Activated naive CD8-positive, alpha-beta T cell treated with anti-CD3 and anti-CD28 coated beads, Interleukin-2, amount 50 U/mL, for 24 hours (primary cell): ENCODE data around the gene CHD9NB.
A peak's percentile ranks its signal among the peaks of the same experiment; 100 is the strongest.

Experiments
- ATAC-seq: fragments of 150-1000 bp; cut with Tn5 transposase; one replicate; pipeline ENCODE4 v1.10.0; 2021
- DNase-seq: peaks from one replicate; pipeline ENCODE4 v3.0.0; 2021
- H3K27ac Mint-ChIP-seq: one replicate; pipeline ENCODE4 v1.8.0; 2021; ENCODE audit warnings: mild to moderate bottlenecking, mixed read lengths
- H3K27me3 Mint-ChIP-seq: one replicate; pipeline ENCODE4 v1.8.0; 2021; ENCODE audit warnings: mixed read lengths
- H3K36me3 Mint-ChIP-seq: one replicate; pipeline ENCODE4 v1.8.0; 2021; ENCODE audit warnings: low read depth, mixed read lengths
- H3K4me1 Mint-ChIP-seq: one replicate; pipeline ENCODE4 v1.8.0; 2021; ENCODE audit warnings: mixed read lengths
- H3K4me3 Mint-ChIP-seq: one replicate; pipeline ENCODE4 v1.8.0; 2021; ENCODE audit warnings: mild to moderate bottlenecking, moderate library complexity, mixed read lengths
- H3K9me3 Mint-ChIP-seq: one replicate; pipeline ENCODE4 v1.8.0; 2021; ENCODE audit warnings: mixed read lengths

Gene CHD9NB

GRCh38 chr16:53052519-53053501, at the start of gene CHD9NB:
CHD9NB (minus strand) TSS chr16:53052897; CDS start chr16:53044158, 8,739 bp downstream.
- DNase-seq: no peak
- H3K36me3 Mint-ChIP-seq: no peaks in the 10 kb centered on the region
- peak within 1 kb of the TSS; percentile 5 for H3K4me3 Mint-ChIP-seq
- H3K9me3 Mint-ChIP-seq: no peaks in the 10 kb centered on the region
- no peak within 1 kb of the TSS for H3K27ac Mint-ChIP-seq
- H3K27me3 Mint-ChIP-seq: peaks cover 3% of the 10 kb centered on the region
- H3K4me1 Mint-ChIP-seq: peaks cover 22% of the 10 kb centered on the region
- peak; percentile 30 for ATAC-seq

- Mint-ChIP-seq H3K4me3 (no peak overlapping the region), H3K4me1 (peaks cover 31% of the 10 kb centered on the region), H3K27ac (no peak overlapping the region)
These were observed 48.2 kb upstream of the CHD9NB start for GRCh38 chr16:53100889-53101288.

GRCh38 chr16:53100131-53100748, 47.5 kb upstream of the CHD9NB start:
- DNase-seq: no peak
- no peak for ATAC-seq
- Mint-ChIP-seq H3K27ac (peak overlapping the region; percentile 22), H3K4me3 (peak overlapping the region; percentile 82), H3K36me3 (peaks cover 2% of the 10 kb centered on the region), H3K9me3 (no peaks in the 10 kb centered on the region), H3K4me1 (peaks cover 31% of the 10 kb centered on the region), H3K27me3 (no peaks in the 10 kb centered on the region)

More at GRCh38 chr16:53100889-53101288, 48.2 kb upstream of the CHD9NB start:
- H3K9me3 Mint-ChIP-seq: no peaks in the 10 kb centered on the region
- DNase-seq: no peak
- H3K27me3 Mint-ChIP-seq: no peaks in the 10 kb centered on the region
- peaks cover 2% of the 10 kb centered on the region for H3K36me3 Mint-ChIP-seq
- ATAC-seq: no peak

DNA sequence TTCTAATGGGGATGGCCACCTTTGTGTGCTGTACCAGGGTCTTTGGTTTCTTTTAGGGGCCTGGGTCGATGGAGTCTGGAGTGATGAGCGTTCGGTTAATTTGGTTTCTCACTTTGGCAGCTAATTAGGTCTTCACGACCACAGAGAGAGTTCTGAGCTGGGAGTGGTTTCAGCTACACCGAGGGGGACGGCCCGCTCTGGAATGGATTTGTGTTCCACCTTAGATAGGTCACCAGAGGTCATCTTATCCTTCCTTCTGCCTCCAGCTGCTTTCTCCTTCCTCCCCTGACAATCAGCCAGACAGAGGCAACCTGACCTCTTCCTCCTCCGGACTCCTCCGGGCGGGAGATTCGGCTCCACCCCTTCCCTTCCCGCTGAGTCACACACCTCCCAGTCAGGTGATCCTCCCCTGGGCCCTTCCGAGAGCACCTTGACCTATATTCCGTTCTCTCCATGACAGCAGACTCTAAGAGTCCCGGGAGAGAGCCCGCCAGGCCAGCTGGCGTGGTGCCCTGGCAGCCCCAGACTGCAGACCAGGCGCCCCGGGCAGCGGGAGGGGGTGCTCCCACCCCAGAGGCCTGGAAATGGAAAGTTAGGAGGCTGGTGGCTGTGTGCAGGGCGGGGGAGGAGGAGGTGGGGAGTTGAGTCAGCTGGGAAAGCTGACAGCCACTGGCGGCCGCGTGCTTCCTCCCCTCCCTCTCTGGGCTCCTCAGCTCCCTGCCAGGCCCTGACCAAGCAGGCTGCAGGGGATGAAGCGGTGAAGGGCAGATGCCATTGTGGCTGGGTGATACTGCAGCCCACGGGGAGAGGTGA, 46.8 kb upstream of the CHD9NB start:
- H3K4me3 Mint-ChIP-seq: peak overlapping the region; percentile 82
- peak; percentile 61 for DNase-seq
- H3K36me3 Mint-ChIP-seq: peaks cover 5% of the 10 kb centered on the region
- H3K27me3 Mint-ChIP-seq: no peaks in the 10 kb centered on the region
- no peaks in the 10 kb centered on the region for H3K9me3 Mint-ChIP-seq
- peak overlapping the region; percentile 89 for H3K27ac Mint-ChIP-seq
- peaks cover 33% of the 10 kb centered on the region for H3K4me1 Mint-ChIP-seq
- peak; percentile 79 for ATAC-seq

- DNase-seq (peak; percentile 57), ATAC-seq (peak; percentile 71)
- Mint-ChIP-seq H3K4me3 (peak overlapping the region; percentile 82), H3K4me1 (peaks cover 40% of the 10 kb centered on the region), H3K9me3 (no peaks in the 10 kb centered on the region), H3K36me3 (peaks cover 5% of the 10 kb centered on the region), H3K27me3 (no peaks in the 10 kb centered on the region), H3K27ac (peak overlapping the region; percentile 89)
These were observed 46.0 kb upstream of the CHD9NB start for GRCh38 chr16:53098526-53099317.

GRCh38 chr16:53097190-53097589, 44.5 kb upstream of the CHD9NB start:
- Mint-ChIP-seq H3K4me1 (peaks cover 45% of the 10 kb centered on the region), H3K4me3 (no peak overlapping the region), H3K9me3 (no peaks in the 10 kb centered on the region), H3K27me3 (no peaks in the 10 kb centered on the region), H3K27ac (no peak overlapping the region), H3K36me3 (peaks cover 5% of the 10 kb centered on the region)
- ATAC-seq (no peak), DNase-seq (no peak)

DNA sequence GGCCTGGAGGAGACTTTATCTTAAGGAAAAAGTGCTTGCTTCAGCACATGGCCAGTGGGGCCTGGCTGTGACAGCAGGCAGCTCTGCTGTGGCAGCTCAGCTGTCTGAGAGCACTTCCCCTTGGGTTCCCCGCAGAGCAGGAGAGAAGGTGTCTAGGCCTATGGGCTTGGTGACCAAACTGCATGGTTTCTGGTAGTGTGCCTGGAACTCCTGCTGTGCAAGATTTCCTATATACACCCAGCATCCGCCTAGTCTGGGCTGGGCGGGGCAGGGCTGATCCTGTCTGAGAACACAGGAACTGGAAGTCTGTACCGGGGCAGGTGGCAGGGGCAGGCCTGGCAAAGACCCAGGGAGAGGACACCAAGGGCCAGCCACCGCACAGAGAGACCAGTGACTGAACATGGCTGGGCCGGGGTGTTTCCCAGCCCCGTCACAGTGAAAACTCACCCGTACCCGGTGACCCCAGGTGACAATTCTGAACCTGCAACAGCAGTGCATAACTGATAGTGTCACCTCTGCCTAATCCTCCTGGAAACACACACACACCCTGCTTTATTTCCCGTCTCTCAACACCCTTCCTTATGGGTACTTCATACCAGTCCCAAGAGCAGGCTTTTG, 41.4 kb upstream of the CHD9NB start:
- Mint-ChIP-seq H3K36me3 (peaks cover 6% of the 10 kb centered on the region), H3K27me3 (no peaks in the 10 kb centered on the region), H3K4me1 (peaks cover 57% of the 10 kb centered on the region), H3K27ac (no peak overlapping the region), H3K4me3 (no peak overlapping the region), H3K9me3 (no peaks in the 10 kb centered on the region)
- ATAC-seq (no peak), DNase-seq (no peak)

- no peak overlapping the region for H3K27ac Mint-ChIP-seq
- no peaks in the 10 kb centered on the region for H3K9me3 Mint-ChIP-seq
- peaks cover 48% of the 10 kb centered on the region for H3K4me1 Mint-ChIP-seq
- DNase-seq: no peak
- no peak overlapping the region for H3K4me3 Mint-ChIP-seq
- peaks cover 6% of the 10 kb centered on the region for H3K36me3 Mint-ChIP-seq
- H3K27me3 Mint-ChIP-seq: no peaks in the 10 kb centered on the region
- no peak for ATAC-seq
These were observed 40.6 kb upstream of the CHD9NB start for GRCh38 chr16:53093162-53093744.

GRCh38 chr16:53092284-53092683, 39.6 kb upstream of the CHD9NB start:
- H3K4me1 Mint-ChIP-seq: peaks cover 44% of the 10 kb centered on the region
- DNase-seq (no peak), ATAC-seq (no peak)
- no peak overlapping the region for H3K4me3 Mint-ChIP-seq
- H3K27ac Mint-ChIP-seq: no peak overlapping the region
- peaks cover 5% of the 10 kb centered on the region for H3K36me3 Mint-ChIP-seq
- no peaks in the 10 kb centered on the region for H3K27me3 Mint-ChIP-seq
- H3K9me3 Mint-ChIP-seq: no peaks in the 10 kb centered on the region

GRCh38 chr16:53091466-53092211, 38.9 kb upstream of the CHD9NB start:
- H3K4me1 Mint-ChIP-seq: peaks cover 40% of the 10 kb centered on the region
- DNase-seq (peak; percentile 25), ATAC-seq (peak; percentile 82)
- H3K27ac Mint-ChIP-seq: no peak overlapping the region
- no peaks in the 10 kb centered on the region for H3K27me3 Mint-ChIP-seq
- H3K4me3 Mint-ChIP-seq: no peak overlapping the region
- peaks cover 4% of the 10 kb centered on the region for H3K36me3 Mint-ChIP-seq
- H3K9me3 Mint-ChIP-seq: no peaks in the 10 kb centered on the region

- no peaks in the 10 kb centered on the region for H3K9me3 Mint-ChIP-seq
- H3K4me1 Mint-ChIP-seq: peaks cover 40% of the 10 kb centered on the region
- H3K27me3 Mint-ChIP-seq: no peaks in the 10 kb centered on the region
- no peak overlapping the region for H3K27ac Mint-ChIP-seq
- peaks cover 4% of the 10 kb centered on the region for H3K36me3 Mint-ChIP-seq
- DNase-seq (peak; percentile 8), ATAC-seq (no peak)
- H3K4me3 Mint-ChIP-seq: no peak overlapping the region
These were observed 38.1 kb upstream of the CHD9NB start for GRCh38 chr16:53090591-53091411.

DNA sequence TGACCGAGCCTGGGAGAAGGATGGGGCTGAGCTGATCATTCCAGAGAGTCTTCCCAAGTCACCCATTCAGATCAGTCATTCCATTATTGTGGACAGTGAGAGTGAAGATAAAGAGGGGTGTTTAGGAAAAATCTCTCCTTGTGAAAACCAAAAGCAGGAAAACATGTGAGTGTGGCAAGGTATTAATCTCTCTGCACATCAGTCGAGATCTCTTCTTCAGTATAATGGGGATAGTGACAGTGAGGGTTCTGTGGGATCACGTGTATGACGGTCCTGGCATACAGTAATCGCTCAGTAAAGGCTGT, 37.5 kb upstream of the CHD9NB start:
- no peak overlapping the region for H3K27ac Mint-ChIP-seq
- H3K36me3 Mint-ChIP-seq: peaks cover 4% of the 10 kb centered on the region
- no peak overlapping the region for H3K4me3 Mint-ChIP-seq
- peaks cover 43% of the 10 kb centered on the region for H3K4me1 Mint-ChIP-seq
- no peaks in the 10 kb centered on the region for H3K9me3 Mint-ChIP-seq
- no peaks in the 10 kb centered on the region for H3K27me3 Mint-ChIP-seq
- ATAC-seq (no peak), DNase-seq (no peak)
